GM12878 (cell line): ENCODE results near the gene UQCRQ. TPM values are rescaled to one million over a fixed set of nuclear protein-coding genes. Genes with fewer than 3 reads are reported as not detected.

Experiments used
- BCLAF1 ChIP-seq: fragments of 450-650 bp; IDR thresholded peaks from 2 replicates; pipeline ENCODE4 v1.6.1; 2017; ENCODE audit warnings: antibody characterized with exemption, mild to moderate bottlenecking, moderate library complexity
- CREM ChIP-seq: IDR thresholded peaks from 2 replicates; pipeline ENCODE4 v1.6.1; 2014; ENCODE audit warnings: antibody characterized with exemption, low read depth
- CTCF ChIP-seq, 3 experiments: IDR thresholded peaks in 2 of 3; conservative IDR thresholded peaks in 1 of 3; 2 replicates each; pipeline ENCODE4 v1.5.1; 2011; ENCODE audit warnings: low read depth in 3 of 3, low read length in 3 of 3, mild to moderate bottlenecking in 3 of 3, control low read depth in 2 of 3, moderate library complexity in 2 of 3, inconsistent platforms in 1 of 3, mixed read lengths in 1 of 3; ENCODE audit not compliant: control insufficient read depth in 2 of 3, insufficient read depth in 1 of 3; ENCODE audit errors: extremely low read depth in 1 of 3
- DPF2 ChIP-seq: fragments of 450-650 bp; IDR thresholded peaks from 2 replicates; pipeline ENCODE4 v1.6.1; 2017; ENCODE audit warnings: mild to moderate bottlenecking
- FOS ChIP-seq: IDR thresholded peaks from 3 replicates; pipeline ENCODE4 v1.6.1; 2011; ENCODE audit warnings: borderline replicate concordance; ENCODE audit not compliant: insufficient read length; ENCODE audit errors: extremely low read depth
- HCFC1 ChIP-seq: fragments of 150-350 bp; IDR thresholded peaks from 2 replicates; pipeline ENCODE4 v1.6.1; 2014; ENCODE audit warnings: low read length
- IKZF1 ChIP-seq: fragments of 450-650 bp; conservative IDR thresholded peaks from 2 replicates; pipeline ENCODE4 v1.6.1; 2017; ENCODE audit warnings: antibody characterized with exemption, mild to moderate bottlenecking
- MTA2 ChIP-seq: fragments of 450-650 bp; IDR thresholded peaks from 2 replicates; pipeline ENCODE4 v1.6.1; 2016; ENCODE audit warnings: low read depth, mild to moderate bottlenecking, moderate library complexity
- NFYB ChIP-seq: IDR thresholded peaks from 2 replicates; pipeline ENCODE4 v1.6.1; 2011; ENCODE audit warnings: low read depth, mild to moderate bottlenecking, low read length, improper control_type of control experiment, moderate library complexity; ENCODE audit not compliant: insufficient read depth
- NRF1 ChIP-seq: conservative IDR thresholded peaks from 2 replicates; pipeline ENCODE4 v1.6.1; 2011; ENCODE audit warnings: mild to moderate bottlenecking, low read depth, low read length, improper control_type of control experiment
- PKNOX1 ChIP-seq: fragments of 450-650 bp; IDR thresholded peaks from 2 replicates; pipeline ENCODE4 v1.6.1; 2016; ENCODE audit warnings: mild to moderate bottlenecking
- POLR2AphosphoS5 ChIP-seq: IDR thresholded peaks from 2 replicates; pipeline ENCODE4 v1.6.1; 2011; ENCODE audit warnings: mild to moderate bottlenecking, low read length, inconsistent platforms
- RB1 ChIP-seq: fragments of 450-650 bp; formaldehyde crosslinking; IDR thresholded peaks from 2 replicates; pipeline ENCODE4 v1.6.1; 2017; ENCODE audit warnings: mild to moderate bottlenecking, borderline replicate concordance
- RELA ChIP-seq: fragments of 450-650 bp; IDR thresholded peaks from 2 replicates; pipeline ENCODE4 v1.8.0; 2014; ENCODE audit warnings: borderline replicate concordance; ENCODE audit not compliant: partially characterized antibody
- SMARCA5 ChIP-seq: fragments of 450-650 bp; IDR thresholded peaks from 2 replicates; pipeline ENCODE4 v1.6.1; 2017; ENCODE audit warnings: mild to moderate bottlenecking
- STAT1 ChIP-seq: fragments of 450-650 bp; conservative IDR thresholded peaks from 2 replicates; pipeline ENCODE4 v1.6.1; 2014; ENCODE audit warnings: antibody characterized with exemption, mild to moderate bottlenecking
- SUZ12 ChIP-seq: fragments of 200-600 bp; sonication (generic); IDR thresholded peaks from one replicate; pipeline ENCODE4 v1.6.1; 2018; ENCODE audit warnings: antibody characterized with exemption, mild to moderate bottlenecking; ENCODE audit not compliant: unreplicated experiment
- TCF12 ChIP-seq: IDR thresholded peaks from 2 replicates; pipeline ENCODE4 v1.6.1; 2011; ENCODE audit warnings: low read depth, mild to moderate bottlenecking, low read length
- TCF7 ChIP-seq: IDR thresholded peaks from 2 replicates; pipeline ENCODE4 v1.6.1; 2014; ENCODE audit warnings: antibody characterized with exemption, borderline replicate concordance
- ZBED1 ChIP-seq: IDR thresholded peaks from 2 replicates; pipeline ENCODE4 v1.6.1; 2016; ENCODE audit warnings: borderline replicate concordance
- ZNF592 ChIP-seq: fragments of 450-650 bp; IDR thresholded peaks from 2 replicates; pipeline ENCODE4 v1.6.1; 2017; ENCODE audit warnings: mild to moderate bottlenecking, moderate library complexity
- polyA plus RNA-seq, 11 experiments: library from polyadenylated mRNA; depleted of rRNA in 4 of 11; unstranded in 6 of 11; stranded (reverse) in 5 of 11; fragments of >200 nt; fragmentation: Nextera tagmentation in 4 of 11; fragmentation: Illumina TruSeq in 1 of 11; extraction: Ambion mirVana in 4 of 11; extraction: Trizol in 1 of 11; gene quantifications; 1 replicate in 1 of 11; 2 replicates in 10 of 11; pipeline versions ENCODE4 v1.2.1 to v1.2.3, GENCODE V29; 2011 to 2016; ENCODE audit warnings: inconsistent platforms in 2 of 11, missing spikeins in 2 of 11, low read depth in 1 of 11
- total RNA-seq, 4 experiments: library from RNA; depleted of rRNA in 3 of 4; stranded (reverse); fragments of >200 nt in 3 of 4; fragmentation: Illumina TruSeq in 1 of 4; extraction: Trizol in 1 of 4; gene quantifications; 2 replicates each; pipeline versions ENCODE4 v1.2.1 to v1.2.3, GENCODE V29; 2013 to 2021

The UQCRQ gene
- total and polyA plus RNA-seq, 10 of the 15 experiments (the other 5 are each of a cell fraction or from before 2014, with no cell fraction given) = 121 to 1,579 (median 408) TPM

- TF ChIP-seq ZNF592 (peak; percentile 64; the same call in 1 of the 2 replicates), MTA2 (no peak), SUZ12 (no peak), FOS (no peak), PKNOX1 (no peak), TCF7 (no peak), SMARCA5 (peak; percentile 98), POLR2AphosphoS5 (no peak), CTCF (IDR thresholded peaks at IDR 0.05 in 2 of 3, conservative IDR thresholded peaks at IDR 0.05 in 1 of 3; ENCODE audit: control insufficient read depth in 2 of 3, extremely low read depth in 1 of 3, insufficient read depth in 1 of 3, low read depth in 3 of 3, low read length in 3 of 3) (peak; percentile 84 to 94 (median 89)), STAT1 (no peak), ZBED1 (no peak), TCF12 (peak; percentile 64; the same call in 1 of the 2 replicates), CREM (0 out of 2 replicates have a peak, but pooled peaks have one; percentile 30), DPF2 (peak; percentile 69), BCLAF1 (no peak), RB1 (0 out of 2 replicates have a peak, but pooled peaks have one; percentile 15), NFYB (no peak), IKZF1 (peak; percentile 98), NRF1 (no peak), RELA (peak; percentile 17), HCFC1 (no peak; the same call in 1 of the 2 replicates)
Observed at GRCh38 chr5:132829742-132830435, 36.6 kb upstream of the UQCRQ start (continued).
